ENCODE results near the gene PSMA7. TPM values are rescaled to one million over a fixed set of nuclear protein-coding genes. Genes with fewer than 3 reads are reported as not detected.

Gene PSMA7
- total RNA-seq, 1 donor from 2014 or later = 201 TPM

DNA sequence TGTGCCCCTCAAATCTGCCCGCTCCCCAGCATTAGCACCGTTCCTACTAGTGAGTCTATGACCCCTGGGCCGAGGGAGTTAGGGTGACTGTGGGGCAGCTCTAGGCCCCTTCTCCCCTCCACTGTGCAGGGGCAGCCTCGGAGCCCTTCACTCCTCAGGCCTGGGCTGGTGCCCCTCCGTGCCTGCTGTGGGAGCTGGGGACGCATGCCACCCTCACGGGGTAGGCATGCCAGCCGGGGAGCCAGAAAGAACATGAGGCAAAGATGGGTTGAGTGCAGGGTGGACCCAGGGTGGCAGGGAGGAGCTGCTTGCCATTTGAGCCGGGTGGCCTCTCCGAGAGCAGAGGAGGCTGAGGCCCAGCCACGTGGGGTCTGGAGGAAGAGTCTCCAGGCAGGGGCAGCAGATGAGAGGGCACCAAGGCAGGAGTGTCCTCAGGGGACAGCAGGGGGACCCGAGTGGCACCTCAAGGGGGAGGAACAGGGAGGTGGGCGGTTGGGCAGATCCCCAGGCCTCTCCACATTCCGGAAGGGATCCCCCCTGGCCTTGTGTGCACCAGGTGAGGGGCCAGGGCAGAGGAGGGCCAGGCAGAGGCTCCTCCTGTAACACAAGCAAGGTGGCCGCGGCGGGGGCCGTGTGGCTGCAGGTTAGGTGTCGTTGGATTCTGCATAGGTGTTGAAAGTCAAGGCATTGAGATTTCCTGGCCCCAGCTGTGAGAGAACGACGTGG, 39.5 kb downstream of the PSMA7 start:
- Mint-ChIP-seq H3K4me1 (peaks cover 4% of the 10 kb centered on the region), H3K9me3 (peaks cover 15% of the 10 kb centered on the region), H3K36me3 (no peaks in the 10 kb centered on the region), H3K27me3 (ENCODE audit: low read depth) (peaks cover 17% of the 10 kb centered on the region), H3K4me3 (no peak overlapping the region), H3K27ac (no peak overlapping the region)
- no peak for DNase-seq (ENCODE audit: low spot score in 2 of 2, unreplicated experiment in 2 of 2)
- TF ChIP-seq, protein P1, sequence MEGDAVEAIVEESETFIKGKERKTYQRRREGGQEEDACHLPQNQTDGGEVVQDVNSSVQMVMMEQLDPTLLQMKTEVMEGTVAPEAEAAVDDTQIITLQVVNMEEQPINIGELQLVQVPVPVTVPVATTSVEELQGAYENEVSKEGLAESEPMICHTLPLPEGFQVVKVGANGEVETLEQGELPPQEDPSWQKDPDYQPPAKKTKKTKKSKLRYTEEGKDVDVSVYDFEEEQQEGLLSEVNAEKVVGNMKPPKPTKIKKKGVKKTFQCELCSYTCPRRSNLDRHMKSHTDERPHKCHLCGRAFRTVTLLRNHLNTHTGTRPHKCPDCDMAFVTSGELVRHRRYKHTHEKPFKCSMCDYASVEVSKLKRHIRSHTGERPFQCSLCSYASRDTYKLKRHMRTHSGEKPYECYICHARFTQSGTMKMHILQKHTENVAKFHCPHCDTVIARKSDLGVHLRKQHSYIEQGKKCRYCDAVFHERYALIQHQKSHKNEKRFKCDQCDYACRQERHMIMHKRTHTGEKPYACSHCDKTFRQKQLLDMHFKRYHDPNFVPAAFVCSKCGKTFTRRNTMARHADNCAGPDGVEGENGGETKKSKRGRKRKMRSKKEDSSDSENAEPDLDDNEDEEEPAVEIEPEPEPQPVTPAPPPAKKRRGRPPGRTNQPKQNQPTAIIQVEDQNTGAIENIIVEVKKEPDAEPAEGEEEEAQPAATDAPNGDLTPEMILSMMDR (IDR thresholded peaks at IDR 0.05; ENCODE audit: unreplicated experiment) = no peak

DNA sequence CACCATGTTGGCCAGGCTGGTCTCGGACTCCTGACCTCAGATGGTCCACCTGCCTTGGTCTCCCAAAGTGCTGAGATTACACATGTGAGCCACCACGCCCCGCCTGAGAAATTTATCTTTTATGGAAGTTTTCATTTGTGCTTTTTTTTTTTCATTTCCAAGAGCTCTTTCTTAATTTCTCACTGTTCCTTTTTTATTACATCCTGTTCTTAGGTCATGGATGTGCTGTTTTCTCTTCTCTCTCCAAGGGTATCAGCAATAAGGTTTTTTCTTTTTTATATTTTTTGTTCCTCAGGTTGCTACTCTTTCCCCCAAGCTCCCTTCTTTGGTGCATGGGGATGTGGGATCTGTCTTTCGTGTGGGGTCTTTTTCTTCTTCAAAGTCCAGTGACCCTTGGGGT, 42.1 kb downstream of the PSMA7 start:
- peaks cover 4% of the 10 kb centered on the region for H3K4me1 Mint-ChIP-seq
- no peak overlapping the region for H3K27ac Mint-ChIP-seq
- TF ChIP-seq, protein P1 (IDR thresholded peaks at IDR 0.05; ENCODE audit: unreplicated experiment) = no peak
- H3K36me3 Mint-ChIP-seq = no peaks in the 10 kb centered on the region
- H3K9me3 Mint-ChIP-seq = peaks cover 9% of the 10 kb centered on the region
- H3K27me3 Mint-ChIP-seq (ENCODE audit: low read depth) = peaks cover 17% of the 10 kb centered on the region
- H3K4me3 Mint-ChIP-seq = no peak overlapping the region
- no peak for DNase-seq (ENCODE audit: low spot score in 2 of 2, unreplicated experiment in 2 of 2)

DNA sequence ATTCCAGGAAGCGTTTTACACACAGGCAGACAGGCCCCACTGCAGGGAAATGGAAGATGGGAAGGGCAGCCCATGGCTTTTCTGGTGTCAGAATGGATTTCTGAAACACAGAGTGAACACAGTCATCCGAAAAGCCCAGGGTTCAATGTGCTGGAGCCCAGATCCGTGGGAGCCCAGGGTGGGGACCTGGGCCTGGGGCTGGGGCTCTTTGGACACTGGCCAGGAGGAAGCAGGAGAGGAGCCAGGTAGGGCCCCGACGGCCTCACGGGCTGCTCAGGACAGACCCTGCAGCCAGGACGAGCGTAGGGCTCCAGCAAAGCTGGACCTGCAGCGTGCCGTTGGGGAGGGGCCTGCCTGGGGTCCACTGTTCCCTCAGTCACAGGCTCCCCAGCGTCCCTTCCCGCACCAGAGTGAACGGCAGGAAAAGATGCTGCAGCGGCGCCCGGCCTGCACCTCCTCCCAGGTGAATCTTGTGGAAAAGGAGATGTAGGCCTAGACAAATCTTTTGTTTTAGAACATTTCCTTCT, 45.2 kb downstream of the PSMA7 start:
- H3K9me3 Mint-ChIP-seq = peaks cover 4% of the 10 kb centered on the region
- no peak overlapping the region for H3K4me3 Mint-ChIP-seq
- H3K27ac Mint-ChIP-seq = no peak overlapping the region
- TF ChIP-seq, protein P1 (IDR thresholded peaks at IDR 0.05; ENCODE audit: unreplicated experiment) = no peak
- no peak for DNase-seq (ENCODE audit: low spot score in 2 of 2, unreplicated experiment in 2 of 2)
- H3K27me3 Mint-ChIP-seq (ENCODE audit: low read depth) = peaks cover 14% of the 10 kb centered on the region
- no peaks in the 10 kb centered on the region for H3K4me1 Mint-ChIP-seq
- no peaks in the 10 kb centered on the region for H3K36me3 Mint-ChIP-seq

- Mint-ChIP-seq H3K9me3 (peaks cover 4% of the 10 kb centered on the region), H3K27ac (no peak overlapping the region), H3K36me3 (no peaks in the 10 kb centered on the region), H3K4me1 (no peaks in the 10 kb centered on the region), H3K27me3 (ENCODE audit: low read depth) (peaks cover 18% of the 10 kb centered on the region), H3K4me3 (no peak overlapping the region)
- no peak for DNase-seq (ENCODE audit: low spot score in 2 of 2, unreplicated experiment in 2 of 2)
- TF ChIP-seq, protein P1 (IDR thresholded peaks at IDR 0.05; ENCODE audit: unreplicated experiment) = no peak
Observed at GRCh38 chr20:62096421-62097380, 46.5 kb downstream of the PSMA7 start.

DNA sequence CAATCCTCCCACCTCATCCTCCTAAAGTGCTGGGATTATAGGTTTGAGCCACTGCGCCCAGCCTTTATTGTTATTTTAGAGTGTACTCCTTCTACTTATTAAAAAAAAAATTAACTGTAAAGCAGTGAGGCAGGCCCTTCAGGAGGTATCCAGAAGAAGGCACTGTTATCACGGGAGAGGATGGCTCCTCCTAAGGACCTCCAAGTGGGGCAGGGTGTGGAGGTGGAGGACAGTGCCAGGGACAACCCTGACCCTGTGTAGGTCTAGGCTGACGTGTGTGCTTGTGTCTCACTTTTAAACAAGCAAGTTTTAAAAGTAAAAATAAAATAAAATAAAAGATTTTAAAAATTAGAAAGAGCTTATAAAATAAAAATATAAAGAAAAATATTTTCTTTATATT, 53.8 kb downstream of the PSMA7 start:
- Mint-ChIP-seq H3K9me3 (no peaks in the 10 kb centered on the region), H3K36me3 (no peaks in the 10 kb centered on the region), H3K27me3 (ENCODE audit: low read depth) (peaks cover 14% of the 10 kb centered on the region), H3K27ac (no peak overlapping the region), H3K4me3 (no peak overlapping the region), H3K4me1 (no peaks in the 10 kb centered on the region)
- no peak for DNase-seq (ENCODE audit: low spot score in 2 of 2, unreplicated experiment in 2 of 2)
- TF ChIP-seq, protein P1 (IDR thresholded peaks at IDR 0.05; ENCODE audit: unreplicated experiment) = no peak

Measured in mesothelial cell of epicardium (in vitro differentiated cells).